GM21447 (cell line): Measurements from ENCODE around the gene GDI1.
A peak's percentile ranks its signal among the peaks of the same experiment; 100 is the strongest.

Experiments
- ATAC-seq: cut with Tn5 transposase; IDR thresholded peaks from one replicate; pipeline ENCODE4 v1.9.1; 2021; ENCODE audit not compliant: unreplicated experiment

GDI1 gene

GRCh38 chrX:154478728-154479622, 42.0 kb downstream of the GDI1 start, which contains the start of gene LAGE3:
Gene LAGE3, minus strand, starts transcription at chrX:154479281. Its CDS starts 366 bp downstream, at chrX:154478915.
- ATAC-seq, result peak; percentile 75

DNA sequence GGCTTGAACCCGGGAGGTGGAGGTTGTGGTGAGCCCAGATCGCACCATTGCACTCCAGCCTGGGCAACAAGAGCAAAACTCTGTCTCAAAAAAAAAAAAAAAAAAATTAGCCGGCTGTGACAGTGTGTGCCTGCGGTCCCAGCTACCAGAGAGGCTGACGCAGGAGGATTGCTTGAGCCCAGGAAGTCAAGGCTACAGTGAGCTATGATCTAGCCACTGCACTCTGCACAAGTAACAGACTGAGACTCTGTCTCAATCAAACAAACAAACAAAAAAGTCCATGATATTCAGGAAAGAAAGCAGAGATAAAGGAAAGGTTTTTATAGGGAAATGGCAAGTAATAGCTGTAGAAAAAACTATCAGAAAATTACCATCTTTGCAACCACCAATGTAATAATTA, 44.2 kb downstream of the GDI1 start:
- no peak for ATAC-seq

DNA sequence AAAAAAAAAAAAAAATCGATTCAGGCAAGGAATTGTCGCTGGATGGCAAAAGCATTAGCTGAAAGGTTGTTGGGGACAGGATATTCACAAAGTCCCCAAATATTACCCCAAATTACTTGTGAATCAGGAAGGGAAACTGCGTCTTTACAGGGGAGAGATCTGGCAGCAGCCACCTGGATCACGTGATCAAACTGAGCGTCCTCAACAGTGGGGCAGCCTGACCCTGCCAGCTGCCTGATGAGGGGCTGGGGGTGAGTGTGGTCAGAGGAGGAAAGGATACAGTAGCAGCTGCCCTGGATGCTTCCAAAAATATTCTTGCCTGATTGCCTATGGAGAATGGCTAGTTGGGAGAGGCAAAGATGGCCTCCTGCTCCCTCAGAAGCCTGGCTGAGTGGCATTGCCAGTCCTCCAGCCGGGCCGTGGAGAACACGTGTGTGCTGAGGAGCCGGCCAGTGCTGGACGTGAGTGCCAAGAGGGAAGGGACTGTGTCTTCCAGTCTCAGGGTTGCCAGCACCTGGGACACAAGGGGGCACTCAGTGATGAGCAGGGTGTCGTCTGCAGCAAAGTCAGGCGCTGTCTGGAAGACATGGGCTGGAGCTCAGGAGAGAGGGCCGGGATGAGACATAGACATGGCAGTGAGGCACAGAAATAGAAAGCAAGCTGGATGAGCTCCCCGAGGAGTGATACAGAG, 45.1 kb downstream of the GDI1 start:
- ATAC-seq, result no peak

- no peak for ATAC-seq
These were observed 45.8 kb downstream of the GDI1 start for GRCh38 chrX:154482786-154483185.

- ATAC-seq, result no peak
These were observed 46.4 kb downstream of the GDI1 start for GRCh38 chrX:154483325-154483724.

DNA sequence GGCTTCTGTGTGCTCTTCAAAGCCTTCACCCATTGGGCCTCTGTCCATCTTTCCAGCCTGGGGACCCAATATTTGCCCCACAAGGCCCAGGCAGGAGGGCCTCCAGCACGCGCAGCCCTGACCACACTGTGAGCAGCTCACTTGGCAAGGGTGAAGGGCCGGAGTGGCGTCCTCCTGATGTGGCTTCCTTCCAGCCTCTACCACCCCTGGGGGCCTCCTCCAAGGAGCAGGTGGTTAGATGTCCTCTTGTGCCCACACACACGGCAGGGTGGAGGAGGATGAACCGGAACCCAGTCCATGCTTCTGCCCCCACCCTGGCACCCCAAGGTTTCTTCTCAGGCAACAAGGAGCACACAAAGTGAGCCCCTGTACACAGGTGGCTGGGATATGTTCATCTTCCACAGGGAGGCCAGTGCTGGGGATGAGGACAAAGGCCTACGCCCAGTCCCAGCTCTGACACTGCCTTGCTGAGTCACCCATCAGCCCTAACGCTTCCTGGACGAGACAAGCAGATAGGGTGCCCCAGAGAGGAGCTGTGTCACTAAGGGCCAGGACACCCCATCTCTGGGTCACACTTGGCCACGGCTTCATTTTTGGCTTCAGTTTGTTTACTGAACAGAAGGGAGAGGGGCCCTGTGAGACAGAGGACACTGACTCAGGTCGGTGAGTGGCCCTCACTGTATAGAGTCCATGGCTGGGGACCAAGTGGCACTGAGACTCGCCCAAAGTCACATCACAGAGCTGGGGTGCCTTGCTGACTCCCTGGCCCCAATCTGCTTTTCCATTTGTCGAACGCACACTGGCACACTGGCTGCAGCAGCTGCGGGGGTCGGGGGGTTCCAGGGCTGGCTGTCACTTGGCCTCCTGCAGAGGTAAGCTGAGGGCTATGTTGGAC, 47.5 kb downstream of the GDI1 start:
- ATAC-seq, result no peak

- ATAC-seq, result no peak
These were observed 48.4 kb downstream of the GDI1 start for GRCh38 chrX:154485150-154486051.

DNA sequence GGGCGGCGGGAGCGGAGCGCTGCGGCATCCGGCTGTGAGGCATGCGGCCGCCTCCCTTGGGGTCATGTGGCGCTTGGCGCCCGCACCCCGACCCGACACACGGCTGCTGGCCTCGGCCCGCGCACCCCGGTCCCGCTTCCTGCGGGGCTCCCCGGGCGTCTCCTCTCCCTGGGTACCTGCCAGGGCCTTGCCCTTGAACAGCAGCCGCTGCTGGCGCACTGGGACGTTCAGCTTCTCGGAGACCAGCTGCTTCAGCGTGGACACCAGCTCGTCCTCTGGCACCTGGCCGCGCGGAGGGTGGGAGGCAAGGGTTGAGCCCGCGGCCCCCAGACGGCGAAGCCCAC, 49.1 kb downstream of the GDI1 start:
- no peak for ATAC-seq

DNA sequence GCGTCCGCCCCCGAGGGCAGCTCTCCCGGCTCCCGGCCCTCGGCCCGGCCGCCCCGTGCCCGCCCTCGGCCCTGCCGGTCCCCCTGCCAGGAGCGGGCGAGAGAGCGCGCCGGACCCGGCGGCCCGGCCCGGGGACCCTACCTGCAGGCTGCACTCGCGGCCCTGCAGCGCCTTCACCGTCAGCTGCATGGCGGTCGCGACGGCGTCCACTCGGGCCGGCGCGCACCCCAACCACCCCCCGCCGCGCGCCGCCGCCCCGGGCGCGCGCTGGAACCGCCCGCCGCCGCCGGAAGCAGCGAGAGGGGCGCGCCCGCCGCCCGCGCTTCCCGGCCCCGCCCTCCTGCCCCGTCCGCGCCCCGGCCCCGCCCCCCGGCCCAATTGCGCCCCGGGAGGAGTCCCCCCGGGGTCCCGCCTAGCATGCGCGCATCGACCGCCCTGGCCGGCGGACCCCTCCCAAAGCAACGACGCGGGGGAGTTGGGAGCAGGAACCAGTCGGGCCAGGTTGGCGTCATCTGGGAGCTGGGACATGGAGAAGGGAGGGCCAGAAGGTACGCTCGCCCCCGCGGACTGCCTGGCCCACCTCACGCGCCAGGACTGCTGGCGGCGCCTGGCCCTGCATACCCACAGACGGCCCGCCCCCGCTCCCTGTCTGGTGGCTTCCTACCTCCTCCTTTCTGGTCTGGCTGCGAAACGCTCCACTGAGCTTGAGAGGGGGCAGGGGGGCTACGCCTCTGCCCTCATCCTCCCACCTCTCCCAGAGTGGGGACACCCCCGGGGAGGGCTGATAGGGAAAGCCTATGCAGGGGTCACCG, 49.6 kb downstream of the GDI1 start, which contains the start of gene UBL4A:
TSS of gene UBL4A (minus strand) at position 220 of the 812 bp plus-strand sequence. CDS start at position 189, 31 bp downstream.
- no peak for ATAC-seq

DNA sequence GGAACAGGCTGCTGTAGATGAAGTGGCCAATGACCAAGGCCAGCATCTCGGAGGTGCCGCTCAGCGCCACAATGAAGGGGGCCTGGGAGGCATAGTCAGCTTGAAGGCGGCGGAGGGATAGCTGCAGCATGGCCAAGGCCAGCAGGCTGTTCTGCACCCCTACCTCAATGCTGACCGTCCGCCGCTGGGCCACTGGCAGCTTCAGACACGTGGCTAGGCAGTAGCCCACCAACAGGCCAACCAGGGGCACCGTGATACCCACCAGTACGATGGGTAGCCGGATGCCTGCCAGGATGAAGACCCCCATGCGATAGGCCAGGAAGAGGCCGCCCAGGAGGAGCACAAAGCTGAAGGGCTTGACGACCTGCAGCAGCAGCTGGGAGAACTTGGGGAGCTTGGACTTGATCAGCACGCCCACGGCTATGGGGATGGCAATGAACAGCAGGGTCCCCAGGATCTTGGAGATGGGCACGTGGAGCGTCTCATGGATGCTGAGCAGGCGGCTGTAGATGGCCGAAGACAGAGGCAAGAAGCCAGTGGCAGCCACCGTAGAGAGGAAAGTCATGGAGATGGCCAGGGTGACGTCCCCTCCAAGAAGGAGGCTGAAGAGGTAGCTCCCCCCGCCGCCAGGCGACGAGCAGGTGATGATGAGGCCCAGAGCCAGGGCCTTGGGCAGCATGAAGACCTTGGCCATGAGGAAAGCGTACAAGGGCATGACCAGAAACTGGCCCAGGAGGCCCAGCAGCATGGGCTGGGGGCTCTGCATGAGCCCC, 50.8 kb downstream of the GDI1 start:
- no peak for ATAC-seq

DNA sequence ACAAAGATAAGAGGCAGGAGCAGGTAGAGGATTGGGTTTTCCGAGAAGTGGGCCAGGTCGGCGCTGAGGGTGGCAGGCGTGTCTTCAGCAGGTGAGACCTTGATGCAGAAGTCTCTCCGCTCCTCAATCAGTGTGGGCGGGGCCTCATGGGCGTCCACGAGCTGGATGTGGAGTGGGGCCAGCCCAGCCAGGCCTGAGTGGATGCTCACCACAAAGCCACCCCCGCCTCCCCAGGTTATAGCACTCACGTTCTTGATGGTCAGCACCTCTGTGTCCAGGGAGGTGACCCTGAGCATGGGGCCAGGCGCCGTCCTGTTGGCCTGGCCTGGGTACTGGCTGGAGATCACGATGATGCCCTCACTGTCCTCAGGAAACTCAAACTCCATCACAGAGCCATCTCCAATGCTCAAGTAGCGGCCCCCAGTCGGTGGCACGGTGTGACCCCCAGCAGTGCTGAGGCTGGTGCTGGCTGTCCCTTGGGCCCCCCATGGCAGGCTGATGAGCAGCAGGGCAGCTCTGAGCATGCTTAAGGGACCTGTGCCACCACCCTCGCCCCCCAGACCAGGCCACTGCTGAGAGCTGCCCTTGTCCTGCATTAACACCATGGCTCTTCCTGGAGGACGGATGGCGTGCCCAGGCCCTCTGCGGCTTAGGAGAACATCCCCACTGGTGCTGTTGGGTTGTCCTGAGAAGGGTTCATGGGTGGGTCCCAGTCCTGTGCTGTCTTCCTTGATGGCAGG, 51.6 kb downstream of the GDI1 start:
- ATAC-seq, result no peak

- no peak for ATAC-seq
These were observed 52.2 kb downstream of the GDI1 start for GRCh38 chrX:154489182-154489581.

DNA sequence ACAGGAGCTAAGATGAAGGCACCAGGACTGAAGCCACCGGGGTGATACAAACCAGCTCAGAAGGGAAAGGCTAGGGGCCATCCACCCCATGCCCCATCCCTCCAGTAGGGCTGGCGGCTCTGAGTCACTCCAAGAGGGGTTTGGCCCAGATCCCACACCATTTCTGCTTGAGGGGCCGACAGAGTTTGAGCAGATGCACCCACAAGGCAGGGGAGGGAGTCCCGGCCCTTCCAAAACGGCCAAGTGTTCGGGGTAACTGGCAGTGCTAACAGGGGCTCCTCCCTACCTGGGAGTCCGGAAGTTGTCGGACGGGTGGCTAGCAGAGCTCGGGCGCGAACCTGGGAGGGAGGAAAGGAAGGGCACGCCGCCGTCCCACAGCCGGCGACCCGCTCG, 53.1 kb downstream of the GDI1 start:
- peak; percentile 17 for ATAC-seq

DNA sequence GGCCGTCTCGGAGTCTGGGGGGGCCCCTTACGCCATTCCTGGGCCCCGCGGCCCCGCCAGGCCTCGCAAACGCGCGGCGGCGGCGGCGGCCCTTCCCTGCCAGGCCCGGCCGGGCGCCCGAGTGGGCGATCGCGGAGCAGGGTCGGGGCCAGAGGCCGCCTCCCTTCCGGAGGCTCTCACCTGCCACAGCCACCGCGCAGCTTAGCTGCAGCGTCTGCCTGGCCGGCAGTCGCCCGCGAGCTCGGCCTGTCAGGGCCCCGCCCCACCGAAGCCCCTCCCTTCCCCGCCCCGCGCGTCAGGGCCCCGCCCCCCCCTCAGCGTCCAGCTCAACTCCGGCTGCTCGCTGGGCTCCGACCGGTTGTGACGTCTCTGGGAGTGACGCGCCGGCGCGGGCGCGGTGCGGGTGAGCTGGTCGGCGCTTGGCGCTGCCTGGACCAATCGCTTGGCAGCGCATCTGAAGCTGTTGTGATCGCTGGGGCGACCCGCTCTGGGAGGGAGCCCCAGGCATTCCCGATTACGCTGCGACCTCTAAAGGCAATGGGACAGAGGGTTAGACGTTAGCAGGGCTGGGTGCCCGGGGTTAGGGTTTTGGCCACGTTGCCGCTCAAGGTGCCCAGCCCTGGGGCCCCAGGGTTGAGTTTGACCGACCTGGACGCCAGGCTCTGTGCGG, 53.6 kb downstream of the GDI1 start, which contains the start of gene SLC10A3:
TSS of gene SLC10A3 (minus strand) at position 216 of the 670 bp plus-strand sequence. CDS start 1,689 bp downstream, outside the sequence.
- ATAC-seq, result peak; percentile 75
